HEK293 (cell line): ENCODE measurements around the gene MAGEA9B.

ENCODE experiments used
- CTCF ChIA-PET: fragments of 350-600 bp; formaldehyde crosslinking; extraction: SDS; loops from one replicate; lab custom pipeline; 2021; ENCODE audit warnings: antibody characterized with exemption; lab: Yijun Ruan, JAX
- POLR2A ChIA-PET: fragments of 300-600 bp; formaldehyde crosslinking; extraction: SDS; loops from one replicate; lab custom pipeline; 2020; ENCODE audit warnings: antibody characterized with exemption, inconsistent platforms; lab: Yijun Ruan, JAX
- H3K27ac ChIP-seq: fragments of 200-500 bp; sonication (Bioruptor generic); 2 replicates; pipeline ENCODE4 v1.5.1; 2014; ENCODE audit warnings: low read depth, low read length, control low read depth, inconsistent platforms; ENCODE audit errors: extremely low read depth
- H3K36me3 ChIP-seq, 2 experiments: fragments of 200-500 bp in 1 of 2; sonication (Bioruptor generic) in 1 of 2; 1 replicate in 1 of 2; 2 replicates in 1 of 2; pipeline ENCODE4 v1.5.1; 2014 to 2017; ENCODE audit warnings: inconsistent platforms in 2 of 2, low read length in 2 of 2; ENCODE audit not compliant: control insufficient read depth in 2 of 2, insufficient read depth in 1 of 2
- H3K4me1 ChIP-seq: fragments of 200-500 bp; sonication (Bioruptor generic); 2 replicates; pipeline ENCODE4 v1.5.1; 2014; ENCODE audit warnings: mild to moderate bottlenecking, low read length, inconsistent platforms; ENCODE audit not compliant: control insufficient read depth, insufficient read depth
- H3K4me3 ChIP-seq: 2 replicates; pipeline ENCODE4 v1.5.1; 2011; ENCODE audit warnings: low read depth, mild to moderate bottlenecking, control low read depth, low read length, moderate library complexity
- H3K9me3 ChIP-seq: fragments of 200-500 bp; sonication (Bioruptor generic); 2 replicates; pipeline ENCODE4 v1.5.1; 2014; ENCODE audit warnings: low read depth, low read length, inconsistent platforms; ENCODE audit not compliant: control insufficient read depth, insufficient read depth
- KLF1 ChIP-seq: fragments of 450-650 bp; formaldehyde crosslinking; IDR thresholded peaks from 2 replicates; pipeline ENCODE4 v1.5.1; 2016; ENCODE audit warnings: missing biosample characterization, missing genetic modification characterization
- KLF16 ChIP-seq: fragments of 450-650 bp; formaldehyde crosslinking; IDR thresholded peaks from 2 replicates; pipeline ENCODE4 v1.5.1; 2017; ENCODE audit warnings: missing biosample characterization, missing genetic modification characterization
- KLF8 ChIP-seq: fragments of 450-650 bp; formaldehyde crosslinking; IDR thresholded peaks from 2 replicates; pipeline ENCODE4 v1.5.1; 2016; ENCODE audit warnings: missing biosample characterization, missing genetic modification characterization
- KLF9 ChIP-seq: fragments of 450-650 bp; formaldehyde crosslinking; IDR thresholded peaks from 2 replicates; pipeline ENCODE4 v1.5.1; 2016; ENCODE audit warnings: missing biosample characterization, missing genetic modification characterization, low read depth
- MEIS1 ChIP-seq: sonication (generic); formaldehyde crosslinking; IDR thresholded peaks from 2 replicates; pipeline ENCODE4 v1.8.1; 2022; ENCODE audit warnings: missing genetic modification reagents, mild to moderate bottlenecking, borderline replicate concordance
- PATZ1 ChIP-seq: fragments of 450-650 bp; formaldehyde crosslinking; IDR thresholded peaks from 2 replicates; pipeline ENCODE4 v1.5.1; 2016; ENCODE audit warnings: missing biosample characterization, missing genetic modification characterization
- REPIN1 ChIP-seq: fragments of 450-650 bp; formaldehyde crosslinking; IDR thresholded peaks from 2 replicates; pipeline ENCODE4 v1.5.1; 2017; ENCODE audit warnings: missing biosample characterization, missing genetic modification characterization, low read depth
- WT1 ChIP-seq: fragments of 450-650 bp; formaldehyde crosslinking; IDR thresholded peaks from 2 replicates; pipeline ENCODE4 v1.5.1; 2016; ENCODE audit warnings: missing biosample characterization, missing genetic modification characterization
- YY2 ChIP-seq: fragments of 450-650 bp; formaldehyde crosslinking; IDR thresholded peaks from 2 replicates; pipeline ENCODE4 v1.5.1; 2016; ENCODE audit warnings: missing biosample characterization, missing genetic modification characterization
- ZBTB21 ChIP-seq: fragments of 450-650 bp; formaldehyde crosslinking; IDR thresholded peaks from 2 replicates; pipeline ENCODE4 v1.5.1; 2017; ENCODE audit warnings: missing biosample characterization, missing genetic modification characterization
- ZNF138 ChIP-seq: fragments of 450-650 bp; formaldehyde crosslinking; IDR thresholded peaks from 2 replicates; pipeline ENCODE4 v1.5.1; 2016; ENCODE audit warnings: missing biosample characterization, missing genetic modification characterization, borderline replicate concordance
- ZNF221 ChIP-seq: fragments of 450-650 bp; formaldehyde crosslinking; IDR thresholded peaks from 2 replicates; pipeline ENCODE4 v1.5.1; 2017; ENCODE audit warnings: missing biosample characterization, missing genetic modification characterization, borderline replicate concordance
- ZNF24 ChIP-seq: fragments of 450-650 bp; formaldehyde crosslinking; IDR thresholded peaks from 2 replicates; pipeline ENCODE4 v1.5.1; 2016; ENCODE audit warnings: missing biosample characterization, missing genetic modification characterization
- ZNF248 ChIP-seq: fragments of 450-650 bp; formaldehyde crosslinking; IDR thresholded peaks from 2 replicates; pipeline ENCODE4 v1.5.1; 2017; ENCODE audit warnings: missing biosample characterization, missing genetic modification characterization
- ZNF350 ChIP-seq: fragments of 450-650 bp; formaldehyde crosslinking; IDR thresholded peaks from 2 replicates; pipeline ENCODE4 v1.5.0; 2017; ENCODE audit warnings: missing biosample characterization, mild to moderate bottlenecking, missing genetic modification characterization
- ZNF354C ChIP-seq: fragments of 450-650 bp; formaldehyde crosslinking; IDR thresholded peaks from 2 replicates; pipeline ENCODE4 v1.5.1; 2016; ENCODE audit warnings: missing biosample characterization, missing genetic modification characterization, low read depth, borderline replicate concordance
- ZNF549 ChIP-seq: fragments of 450-650 bp; IDR thresholded peaks from 2 replicates; pipeline ENCODE4 v1.5.1; 2018; ENCODE audit warnings: missing biosample characterization, missing genetic modification characterization, mild to moderate bottlenecking, inconsistent platforms, moderate library complexity
- ZNF600 ChIP-seq: fragments of 450-650 bp; formaldehyde crosslinking; IDR thresholded peaks from 2 replicates; pipeline ENCODE4 v1.5.1; 2016; ENCODE audit warnings: missing biosample characterization, missing genetic modification characterization
- ZNF624 ChIP-seq: fragments of 450-650 bp; formaldehyde crosslinking; IDR thresholded peaks from 2 replicates; pipeline ENCODE4 v1.5.1; 2017; ENCODE audit warnings: missing biosample characterization, missing genetic modification characterization
- ZNF677 ChIP-seq: fragments of 450-650 bp; IDR thresholded peaks from 2 replicates; pipeline ENCODE4 v1.5.0; 2018; ENCODE audit warnings: missing biosample characterization, mild to moderate bottlenecking, missing genetic modification characterization, moderate library complexity
- ZNF704 ChIP-seq: fragments of 450-650 bp; formaldehyde crosslinking; IDR thresholded peaks from 2 replicates; pipeline ENCODE4 v1.5.1; 2016; ENCODE audit warnings: missing biosample characterization, missing genetic modification characterization
- ZSCAN30 ChIP-seq: fragments of 450-650 bp; IDR thresholded peaks from 2 replicates; pipeline ENCODE4 v1.5.1; 2018; ENCODE audit warnings: missing biosample characterization, mild to moderate bottlenecking, missing genetic modification characterization, moderate library complexity
- TF ChIP-seq, protein P1 (sequence below): fragments of 450-650 bp; formaldehyde crosslinking; IDR thresholded peaks from 2 replicates; pipeline ENCODE4 v1.5.1; 2016; ENCODE audit warnings: missing biosample characterization, missing genetic modification characterization, low read depth
- TF ChIP-seq, protein P2 (sequence below): IDR thresholded peaks from 2 replicates; pipeline ENCODE4 v1.6.1; 2011; ENCODE audit warnings: mild to moderate bottlenecking, low read depth, low read length, borderline replicate concordance
- TF ChIP-seq, protein P3 (sequence below): fragments of 450-650 bp; formaldehyde crosslinking; IDR thresholded peaks from 2 replicates; pipeline ENCODE4 v1.5.1; 2016; ENCODE audit warnings: missing biosample characterization, missing genetic modification characterization
- TF ChIP-seq, protein P4 (sequence below): fragments of 450-650 bp; formaldehyde crosslinking; IDR thresholded peaks from 2 replicates; pipeline ENCODE4 v1.5.1; 2016; ENCODE audit warnings: missing biosample characterization, missing genetic modification characterization

The MAGEA9B gene

DNA sequence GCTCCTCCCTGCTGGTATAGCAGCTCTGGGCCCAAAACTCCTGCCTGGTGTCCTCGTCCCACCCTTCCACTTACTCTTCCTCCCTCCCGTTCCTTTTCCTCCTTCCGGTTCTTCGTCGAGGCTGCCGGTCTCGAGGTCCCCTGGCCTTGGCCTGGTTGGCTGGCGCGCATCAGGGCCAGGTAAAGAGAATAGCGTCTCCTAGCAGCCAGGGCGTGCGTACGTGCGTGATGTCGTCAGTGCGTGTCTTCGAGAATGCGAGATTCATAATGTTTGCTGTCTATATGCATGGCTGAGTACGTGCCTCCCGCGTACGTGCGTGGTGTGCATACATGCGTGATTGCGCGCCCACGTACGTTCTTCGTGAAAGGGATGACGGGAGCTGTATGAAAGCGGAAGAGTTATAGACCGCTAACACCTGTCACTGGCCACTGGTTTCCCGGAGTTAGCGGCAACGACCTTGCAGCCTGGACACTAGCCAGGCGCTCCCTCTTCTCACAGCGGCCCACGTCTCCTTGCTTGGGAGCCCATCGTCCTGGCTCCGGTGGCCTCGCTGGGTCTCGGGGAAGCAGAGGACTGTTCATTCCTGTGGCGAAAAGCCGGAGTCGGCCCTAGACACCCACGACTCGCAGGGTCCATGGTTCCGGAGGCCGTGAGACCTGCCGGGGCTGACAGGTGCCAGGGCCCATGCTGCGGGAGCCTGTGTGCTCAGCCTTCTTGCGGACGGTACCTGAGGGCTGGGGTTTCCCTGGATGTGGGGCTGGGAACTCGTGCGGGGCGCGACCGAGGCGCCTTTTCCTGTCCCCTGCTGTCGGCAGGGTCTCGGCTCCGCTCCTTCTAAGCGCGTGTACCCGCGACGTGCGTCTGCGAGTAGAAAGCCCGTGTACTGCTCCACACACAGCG lies 46.4 kb downstream of the MAGEA9B start, which contains the start of gene EOLA1 (continued):
- TF ChIP-seq, protein P1, sequence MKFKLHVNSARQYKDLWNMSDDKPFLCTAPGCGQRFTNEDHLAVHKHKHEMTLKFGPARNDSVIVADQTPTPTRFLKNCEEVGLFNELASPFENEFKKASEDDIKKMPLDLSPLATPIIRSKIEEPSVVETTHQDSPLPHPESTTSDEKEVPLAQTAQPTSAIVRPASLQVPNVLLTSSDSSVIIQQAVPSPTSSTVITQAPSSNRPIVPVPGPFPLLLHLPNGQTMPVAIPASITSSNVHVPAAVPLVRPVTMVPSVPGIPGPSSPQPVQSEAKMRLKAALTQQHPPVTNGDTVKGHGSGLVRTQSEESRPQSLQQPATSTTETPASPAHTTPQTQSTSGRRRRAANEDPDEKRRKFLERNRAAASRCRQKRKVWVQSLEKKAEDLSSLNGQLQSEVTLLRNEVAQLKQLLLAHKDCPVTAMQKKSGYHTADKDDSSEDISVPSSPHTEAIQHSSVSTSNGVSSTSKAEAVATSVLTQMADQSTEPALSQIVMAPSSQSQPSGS: peak; percentile 37; the same call in 1 of the 2 replicates
- TF ChIP-seq ZNF549 (tag by site-specific recombination) (no peak), REPIN1 (no peak), YY2 (tag by site-specific recombination) (no peak), ZNF24 (tag by site-specific recombination) (no peak), ZNF138 (no peak), ZNF624 (tag by site-specific recombination) (no peak), ZNF600 (0 out of 2 replicates have a peak, but pooled peaks have one; percentile 11)

DNA sequence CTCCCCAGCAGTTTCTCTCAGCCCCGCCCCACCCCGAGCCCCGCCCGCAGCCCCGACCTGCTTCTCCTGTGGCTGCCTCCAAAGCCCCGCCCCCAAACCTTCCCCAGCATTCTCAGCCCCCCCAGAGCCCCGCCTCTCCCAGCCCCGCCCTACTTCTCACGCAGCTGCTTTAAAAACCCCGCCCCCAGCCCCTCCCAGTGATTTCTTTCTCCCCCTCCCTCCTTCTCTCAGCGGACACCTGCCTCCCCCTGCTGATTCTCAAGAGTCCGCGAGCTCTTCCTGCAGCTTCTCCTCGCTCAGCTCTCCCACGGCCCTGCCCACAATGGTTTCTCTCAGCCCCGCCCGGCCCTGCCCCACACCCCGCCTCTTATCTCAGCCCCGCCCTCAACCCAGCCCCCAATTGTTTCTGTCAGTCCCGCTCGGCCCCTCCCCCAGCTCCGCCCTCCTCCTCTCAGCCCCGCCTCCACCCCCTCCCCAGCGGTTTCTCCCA lies 47.1 kb downstream of the MAGEA9B start:
- ChIA-PET CTCF (interaction anchor here (1.4 to 2.0 kb wide), 2 partner anchors 11 to 28 kb away, joined by 3 to 12 read pairs; no protein-coding TSS in a partner anchor), POLR2A (interaction anchor here (0.6 to 3.2 kb wide), 9 partner anchors 18 to 1047 kb away, joined by 3 to 51 read pairs (median 4); partner anchors contain the start of genes EOLA2 and IDS)
- Histone ChIP-seq H3K36me3 (peaks cover 0 to 10% of the 10 kb centered on the region in 2 experiments; a peak in 1 of 3 replicates), H3K9me3 (no peaks in the 10 kb centered on the region), H3K4me1 (no peaks in the 10 kb centered on the region), H3K4me3 (peak overlapping the region; percentile 59), H3K27ac (peak overlapping the region; percentile 65)
- TF ChIP-seq ZSCAN30 (tag by site-specific recombination) (no peak), MEIS1 (CRISPR knock-in tag) (no peak), ZNF248 (tag by site-specific recombination) (no peak), ZNF354C (tag by site-specific recombination) (no peak), WT1 (no peak; the same call in 1 of the 2 replicates), KLF1 (tag by site-specific recombination) (peak; percentile 75), KLF9 (tag by site-specific recombination) (peak; percentile 29; the same call in 1 of the 2 replicates), ZNF677 (tag by site-specific recombination) (no peak), PATZ1 (peak; percentile 60), KLF16 (no peak; the same call in 1 of the 2 replicates), ZNF704 (tag by site-specific recombination) (no peak), KLF8 (tag by site-specific recombination) (peak; percentile 83), ZBTB21 (tag by site-specific recombination) (no peak), ZNF221 (tag by site-specific recombination) (no peak), ZNF350 (no peak)
- TF ChIP-seq, protein P2, sequence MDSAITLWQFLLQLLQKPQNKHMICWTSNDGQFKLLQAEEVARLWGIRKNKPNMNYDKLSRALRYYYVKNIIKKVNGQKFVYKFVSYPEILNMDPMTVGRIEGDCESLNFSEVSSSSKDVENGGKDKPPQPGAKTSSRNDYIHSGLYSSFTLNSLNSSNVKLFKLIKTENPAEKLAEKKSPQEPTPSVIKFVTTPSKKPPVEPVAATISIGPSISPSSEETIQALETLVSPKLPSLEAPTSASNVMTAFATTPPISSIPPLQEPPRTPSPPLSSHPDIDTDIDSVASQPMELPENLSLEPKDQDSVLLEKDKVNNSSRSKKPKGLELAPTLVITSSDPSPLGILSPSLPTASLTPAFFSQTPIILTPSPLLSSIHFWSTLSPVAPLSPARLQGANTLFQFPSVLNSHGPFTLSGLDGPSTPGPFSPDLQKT: no peak
- TF ChIP-seq, protein P3, sequence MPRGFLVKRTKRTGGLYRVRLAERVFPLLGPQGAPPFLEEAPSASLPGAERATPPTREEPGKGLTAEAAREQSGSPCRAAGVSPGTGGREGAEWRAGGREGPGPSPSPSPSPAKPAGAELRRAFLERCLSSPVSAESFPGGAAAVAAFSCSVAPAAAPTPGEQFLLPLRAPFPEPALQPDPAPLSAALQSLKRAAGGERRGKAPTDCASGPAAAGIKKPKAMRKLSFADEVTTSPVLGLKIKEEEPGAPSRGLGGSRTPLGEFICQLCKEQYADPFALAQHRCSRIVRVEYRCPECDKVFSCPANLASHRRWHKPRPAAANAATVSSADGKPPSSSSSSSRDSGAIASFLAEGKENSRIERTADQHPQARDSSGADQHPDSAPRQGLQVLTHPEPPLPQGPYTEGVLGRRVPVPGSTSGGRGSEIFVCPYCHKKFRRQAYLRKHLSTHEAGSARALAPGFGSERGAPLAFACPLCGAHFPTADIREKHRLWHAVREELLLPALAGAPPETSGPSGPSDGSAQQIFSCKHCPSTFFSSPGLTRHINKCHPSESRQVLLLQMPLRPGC (tag by site-specific recombination): no peak
- TF ChIP-seq, protein P4, sequence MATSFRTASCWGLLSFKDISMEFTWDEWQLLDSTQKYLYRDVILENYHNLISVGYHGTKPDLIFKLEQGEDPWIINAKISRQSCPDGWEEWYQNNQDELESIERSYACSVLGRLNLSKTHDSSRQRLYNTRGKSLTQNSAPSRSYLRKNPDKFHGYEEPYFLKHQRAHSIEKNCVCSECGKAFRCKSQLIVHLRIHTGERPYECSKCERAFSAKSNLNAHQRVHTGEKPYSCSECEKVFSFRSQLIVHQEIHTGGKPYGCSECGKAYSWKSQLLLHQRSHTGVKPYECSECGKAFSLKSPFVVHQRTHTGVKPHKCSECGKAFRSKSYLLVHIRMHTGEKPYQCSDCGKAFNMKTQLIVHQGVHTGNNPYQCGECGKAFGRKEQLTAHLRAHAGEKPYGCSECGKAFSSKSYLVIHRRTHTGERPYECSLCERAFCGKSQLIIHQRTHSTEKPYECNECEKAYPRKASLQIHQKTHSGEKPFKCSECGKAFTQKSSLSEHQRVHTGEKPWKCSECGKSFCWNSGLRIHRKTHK (tag by site-specific recombination): no peak
